HG03457 (cell line): ENCODE measurements around the gene YBX1.
"Not testable (repeated sequence)": the region's sequence is repeated elsewhere in the genome, so short reads cannot be mapped to it uniquely, and the experiment has no call there.

Source experiments
- ATAC-seq: cut with Tn5 transposase; IDR thresholded peaks from one replicate; pipeline ENCODE4 v1.9.1; 2021; ENCODE audit warnings: moderate number of reproducible peaks; ENCODE audit not compliant: unreplicated experiment

The YBX1 gene

GRCh38 chr1:42747125-42747524 lies 64.9 kb downstream of the YBX1 start:
- ATAC-seq, result no peak

GRCh38 chr1:42748021-42748420 lies 65.8 kb downstream of the YBX1 start:
- no peak for ATAC-seq

GRCh38 chr1:42748461-42749410 lies 66.5 kb downstream of the YBX1 start:
- ATAC-seq, result no peak

- ATAC-seq, result no peak
Measured at GRCh38 chr1:42750041-42750440, 67.8 kb downstream of the YBX1 start.

GRCh38 chr1:42751511-42752070 lies 69.4 kb downstream of the YBX1 start:
- not testable (repeated sequence) for ATAC-seq

- ATAC-seq, result no peak
Measured at GRCh38 chr1:42752284-42752683, 70.1 kb downstream of the YBX1 start.

GRCh38 chr1:42753070-42753469 lies 70.9 kb downstream of the YBX1 start:
- ATAC-seq, result no peak
